ENCODE data around the gene INTS13.
A peak's percentile ranks its signal among the peaks of the same experiment; 100 is the strongest.
"Not testable (repeated sequence)": the region's sequence is repeated elsewhere in the genome, so short reads cannot be mapped to it uniquely, and the experiment has no call there.

Gene INTS13

DNA sequence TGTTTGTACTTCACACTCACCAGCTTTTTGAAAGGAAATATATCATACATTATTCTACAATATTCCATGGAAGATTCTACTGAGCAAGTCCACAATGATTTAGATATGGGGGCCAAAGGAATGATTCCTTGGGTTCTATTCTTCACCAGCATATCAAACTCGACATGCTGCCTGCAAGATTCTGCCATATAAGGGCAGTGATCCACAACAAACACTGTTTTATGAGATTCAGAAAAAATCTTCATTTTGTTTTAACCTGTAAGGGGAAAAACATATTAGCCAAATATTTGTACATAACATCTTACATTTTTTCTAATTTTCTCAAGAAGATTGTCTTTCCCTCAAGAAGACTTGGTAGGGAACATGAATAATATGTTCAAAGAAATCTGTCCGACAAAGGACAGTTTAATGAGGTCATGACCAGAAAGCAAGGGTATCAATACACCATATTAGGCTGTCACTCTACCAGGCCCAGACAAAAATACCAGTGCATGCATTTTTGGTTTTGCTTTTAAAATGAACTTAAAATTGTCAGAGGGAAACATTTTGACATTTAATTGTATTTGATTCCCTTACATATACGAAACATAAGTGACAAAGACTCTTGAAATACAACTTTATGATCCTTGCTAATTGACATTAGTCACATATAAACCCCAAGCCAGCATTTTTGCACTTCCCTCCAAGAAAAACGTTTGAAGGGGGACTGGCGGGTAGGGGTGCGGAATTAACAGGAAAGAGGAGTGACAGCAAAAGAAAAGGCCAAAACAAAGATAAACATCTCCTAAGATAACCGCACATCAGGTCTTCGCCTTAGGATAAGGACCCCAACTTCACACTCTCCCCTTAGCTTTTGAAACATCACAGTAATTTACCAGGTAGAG is 980 bp downstream of the INTS13 start:
- DNase-seq (ENCODE audit: low spot score): no peak

DNA sequence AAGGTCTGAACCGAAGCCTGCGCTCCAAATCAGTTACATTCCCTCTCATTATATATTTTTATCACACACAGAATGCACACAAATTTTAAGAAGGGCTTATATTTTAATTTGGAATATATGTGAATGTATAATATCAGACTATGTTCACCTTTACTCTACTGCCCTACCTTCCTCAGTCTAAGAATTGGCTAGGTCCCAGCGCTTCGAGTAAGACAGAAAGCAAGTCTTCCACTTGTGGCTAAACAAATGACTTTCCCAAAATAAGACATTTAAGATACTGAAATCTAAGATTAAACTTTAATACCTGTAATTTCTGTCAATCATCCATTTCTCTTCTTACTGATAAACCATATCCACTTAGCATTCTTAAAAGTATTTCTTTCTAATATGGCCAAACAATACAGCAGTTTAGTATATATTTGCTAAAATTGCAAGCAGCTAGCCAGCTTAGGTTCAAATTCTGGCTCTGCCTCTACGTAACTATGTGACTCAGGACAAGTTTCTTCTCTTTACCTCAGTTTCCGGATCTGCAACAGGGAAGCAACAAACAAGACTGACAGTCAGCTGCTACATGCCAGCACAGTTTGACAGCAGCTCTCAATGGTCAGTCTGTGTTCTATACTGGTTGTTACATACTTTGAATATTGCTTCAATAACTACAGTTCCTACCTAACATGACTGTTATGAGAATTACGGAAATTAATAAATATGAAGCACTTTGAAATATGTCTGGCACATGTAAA is 2.0 kb downstream of the INTS13 start:
- no peak for DNase-seq (ENCODE audit: low spot score)

DNA sequence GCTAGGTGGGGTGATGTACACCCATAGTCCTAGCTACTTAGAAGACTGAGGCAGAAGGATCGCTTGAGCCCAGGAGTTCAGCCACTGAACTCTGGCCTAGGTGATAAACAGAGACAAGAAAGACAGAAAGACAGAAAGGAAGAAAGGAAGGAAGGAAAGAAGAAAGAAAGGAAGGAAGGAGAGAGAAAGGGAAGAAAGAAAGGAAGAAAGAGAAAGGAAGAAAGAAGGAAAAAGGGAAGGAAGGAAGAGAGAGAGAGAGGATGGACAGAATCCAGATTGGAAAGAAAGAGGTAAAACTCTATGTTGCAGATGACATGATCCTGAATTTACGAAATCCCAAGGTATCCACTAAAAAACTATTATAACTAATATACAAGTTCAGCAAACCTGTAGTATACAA is 8.2 kb downstream of the INTS13 start:
- DNase-seq (ENCODE audit: low spot score): no peak

DNA sequence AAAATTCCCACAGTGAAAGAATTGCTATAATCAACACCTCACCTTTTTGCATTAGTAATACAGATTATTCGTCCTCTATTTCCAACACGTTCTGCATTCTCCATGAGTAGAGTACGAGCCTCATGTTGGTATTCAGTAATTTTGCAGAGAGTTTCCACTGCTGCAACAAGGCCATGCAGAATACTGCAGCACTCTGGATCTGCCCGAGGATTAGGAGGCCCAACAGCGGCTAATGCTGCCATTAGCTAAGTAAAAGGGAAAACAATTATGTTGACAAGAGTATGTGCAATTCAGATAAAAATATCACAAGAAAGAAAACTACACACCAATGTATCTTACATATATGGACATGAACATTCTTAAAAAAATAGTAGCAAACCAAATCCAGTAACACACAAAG is 9.1 kb downstream of the INTS13 start:
- no peak for DNase-seq (ENCODE audit: low spot score)

DNA sequence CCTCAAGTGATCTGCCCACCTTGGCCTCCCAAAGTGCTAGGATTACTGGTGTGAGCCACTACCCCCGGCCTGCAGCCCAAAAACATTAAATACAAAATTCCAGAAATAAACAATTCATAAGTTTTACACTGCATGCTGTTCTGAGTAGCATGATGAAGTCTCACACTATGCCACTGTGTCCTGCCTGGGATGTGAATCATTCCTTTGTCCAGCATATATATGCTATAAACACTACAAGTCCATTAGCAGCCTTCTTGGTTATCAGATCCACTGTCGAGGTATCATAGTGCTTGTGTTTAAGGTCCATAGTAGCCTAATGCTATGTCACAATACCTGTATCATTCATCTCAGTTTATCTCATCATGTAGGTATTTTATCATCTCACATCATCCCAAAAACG is 15.9 kb downstream of the INTS13 start:
- no peak for DNase-seq (ENCODE audit: low spot score)

DNA sequence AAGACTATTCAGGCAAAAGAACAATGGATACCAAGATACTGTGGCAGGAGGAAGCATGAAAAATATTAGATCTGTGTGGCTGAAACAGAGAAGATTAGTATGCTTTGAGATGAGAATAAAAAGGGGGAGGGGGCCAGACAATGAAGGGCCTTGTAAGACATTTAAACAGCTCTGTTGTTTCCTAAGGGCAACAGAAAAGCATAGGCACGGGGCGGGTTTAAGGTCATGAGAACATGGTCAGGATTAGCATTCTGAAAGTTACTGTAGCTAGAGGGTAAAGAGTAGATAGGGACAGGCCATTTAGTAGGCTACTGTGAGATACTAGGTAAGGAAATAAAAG is 18.6 kb downstream of the INTS13 start:
- DNase-seq (ENCODE audit: low spot score): no peak

DNA sequence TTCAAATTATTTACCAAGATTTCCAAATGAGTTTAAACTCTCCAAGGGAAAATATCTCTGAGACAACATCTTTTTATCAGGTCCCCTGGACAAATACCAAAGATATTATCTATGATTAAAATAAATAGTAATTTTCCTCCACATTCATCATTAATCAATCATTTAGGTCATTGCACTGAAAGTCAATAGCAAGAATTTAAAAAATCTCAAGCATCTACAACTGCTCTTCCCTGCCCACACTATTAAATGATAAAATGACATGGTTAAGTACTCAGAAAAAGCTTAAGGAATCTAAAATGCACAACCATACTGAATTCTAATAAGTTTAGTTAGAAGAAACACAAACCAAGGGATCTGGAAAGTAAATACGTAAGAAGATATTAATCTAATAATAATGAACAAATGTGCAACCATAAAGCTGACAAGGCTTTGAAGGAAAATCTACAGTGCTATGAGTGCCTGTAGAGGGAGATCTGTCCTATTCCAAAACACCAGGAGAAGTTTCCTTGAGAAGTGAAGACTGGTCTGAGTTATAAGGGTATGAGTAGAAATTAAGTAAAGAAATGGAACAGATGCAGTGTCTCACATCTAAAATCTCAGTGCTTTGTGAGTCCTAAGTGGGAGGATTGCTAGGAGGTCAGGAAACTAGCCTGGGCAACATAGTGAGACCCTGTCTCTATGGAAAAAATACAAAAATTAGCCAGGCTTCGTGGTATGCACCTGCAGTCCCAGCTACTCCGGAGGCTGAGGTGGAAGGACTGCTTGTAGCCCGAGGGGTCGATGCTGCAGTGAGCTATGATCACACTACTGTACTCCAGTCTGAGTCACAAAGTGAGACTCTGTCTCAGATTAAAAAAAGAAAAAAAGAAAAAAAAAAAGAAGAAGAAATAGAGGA is 19.2 kb downstream of the INTS13 start:
- DNase-seq (ENCODE audit: low spot score): no peak

DNA sequence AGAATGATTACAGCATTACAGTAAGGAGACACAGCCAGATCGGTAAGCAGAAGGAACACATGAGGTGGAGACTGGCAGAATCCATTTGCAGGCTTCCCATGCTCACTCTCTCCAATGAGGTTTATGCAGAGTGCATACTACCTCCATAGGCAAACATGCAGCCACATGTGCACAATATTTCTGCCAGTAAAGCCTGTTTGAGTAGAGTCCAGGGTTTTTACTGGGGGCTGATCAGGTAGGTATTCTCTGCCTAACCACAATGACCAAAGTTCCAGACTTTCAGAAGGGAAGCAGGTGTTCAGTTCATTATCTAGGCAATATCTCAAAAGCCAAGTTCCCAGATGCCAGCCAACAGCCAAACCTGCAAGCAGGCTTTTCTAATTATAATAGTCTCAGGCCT is 31.1 kb downstream of the INTS13 start:
- DNase-seq (ENCODE audit: low spot score): no peak

DNA sequence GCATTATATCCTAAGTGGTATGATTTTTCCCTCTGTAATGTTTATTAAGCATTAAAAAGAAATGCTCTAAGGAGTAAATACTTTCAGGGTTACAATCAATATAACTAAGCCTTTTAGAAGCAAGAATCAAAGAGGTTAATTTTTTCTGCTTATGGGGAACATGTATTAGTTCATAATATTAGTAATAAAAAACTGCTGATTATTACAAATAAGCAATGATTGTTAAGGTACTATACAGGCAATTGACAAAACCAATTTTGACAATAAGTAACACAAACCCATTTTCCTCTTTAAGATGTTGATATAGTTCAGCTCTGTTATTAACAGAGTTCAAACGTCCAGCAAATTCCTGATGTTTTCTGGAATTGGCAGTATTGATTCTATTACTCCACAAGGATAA is 31.8 kb downstream of the INTS13 start:
- no peak for DNase-seq (ENCODE audit: low spot score)

DNA sequence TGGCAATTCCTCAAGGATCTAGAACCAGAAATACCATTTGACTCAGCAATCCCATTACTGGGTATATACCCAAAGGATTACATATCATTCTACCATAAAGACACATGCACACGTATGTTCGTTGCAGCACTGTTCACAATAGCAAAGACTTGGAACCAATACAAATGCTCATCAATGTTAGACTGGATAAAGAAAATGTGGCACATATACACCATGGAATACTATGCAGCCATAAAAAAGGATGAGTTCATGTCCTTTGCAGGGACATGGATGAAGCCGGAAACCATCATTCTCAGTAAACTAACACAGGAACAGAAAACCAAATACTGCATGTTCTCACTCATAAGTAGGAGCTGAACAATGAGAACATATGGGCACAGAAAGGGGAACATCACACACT is 34.4 kb downstream of the INTS13 start:
- not testable (repeated sequence) for DNase-seq (ENCODE audit: low spot score)

DNA sequence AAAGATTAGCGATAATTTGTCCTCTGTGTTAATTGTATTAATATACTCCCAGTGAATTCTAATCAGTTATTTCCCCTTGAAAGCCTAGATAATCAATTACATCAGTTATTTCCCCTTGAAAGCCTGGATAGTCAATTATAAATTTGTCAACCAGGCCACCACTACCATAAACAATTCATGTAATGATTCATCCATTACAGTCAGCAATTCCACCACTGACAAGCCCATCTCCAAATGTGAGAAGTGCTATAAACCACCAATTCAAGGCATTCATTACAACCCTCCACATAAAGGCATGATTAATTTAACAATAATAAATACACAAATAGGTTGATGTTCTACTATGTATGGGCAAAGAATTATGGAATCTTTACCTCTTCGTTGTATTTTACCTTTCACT is 40.9 kb downstream of the INTS13 start:
- no peak for DNase-seq (ENCODE audit: low spot score)

DNA sequence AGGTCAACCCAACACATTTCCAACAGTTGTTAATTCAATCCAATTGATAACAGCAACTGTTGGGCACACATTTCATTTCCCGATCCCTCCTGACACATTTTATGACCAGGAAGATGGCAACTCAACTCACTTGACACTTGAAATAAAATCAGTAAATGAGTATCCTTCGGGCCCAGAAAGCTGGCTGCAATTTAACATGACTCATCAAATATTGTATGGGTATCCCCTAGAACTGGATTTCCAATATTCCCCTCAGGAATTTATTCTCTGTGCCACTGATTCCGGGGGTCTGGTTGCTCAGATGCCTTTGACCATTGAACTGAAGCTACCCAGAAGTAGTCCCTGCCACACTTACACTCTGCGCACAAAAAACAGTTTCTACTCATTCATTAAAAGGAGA is 42.1 kb downstream of the INTS13 start:
- DNase-seq (ENCODE audit: low spot score): no peak

DNA sequence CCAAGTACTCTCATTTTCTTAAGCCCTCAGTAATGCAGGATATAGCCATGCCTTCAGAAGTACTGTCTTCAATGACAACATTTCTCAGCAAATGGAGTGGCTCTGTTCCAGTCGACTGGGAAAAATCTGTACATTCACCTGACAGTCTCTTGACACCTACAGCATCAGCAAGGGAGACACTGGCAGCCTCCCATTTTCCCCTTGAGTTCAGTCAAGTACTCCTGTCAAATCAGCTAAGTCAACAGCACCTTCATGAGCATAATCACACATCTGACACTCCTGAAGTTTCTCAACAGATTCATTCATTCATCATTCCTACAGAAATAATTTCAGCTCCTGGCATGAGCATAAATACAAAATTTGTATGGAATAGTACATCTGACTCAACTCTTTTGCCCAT is 46.1 kb downstream of the INTS13 start:
- DNase-seq (ENCODE audit: low spot score): no peak

DNA sequence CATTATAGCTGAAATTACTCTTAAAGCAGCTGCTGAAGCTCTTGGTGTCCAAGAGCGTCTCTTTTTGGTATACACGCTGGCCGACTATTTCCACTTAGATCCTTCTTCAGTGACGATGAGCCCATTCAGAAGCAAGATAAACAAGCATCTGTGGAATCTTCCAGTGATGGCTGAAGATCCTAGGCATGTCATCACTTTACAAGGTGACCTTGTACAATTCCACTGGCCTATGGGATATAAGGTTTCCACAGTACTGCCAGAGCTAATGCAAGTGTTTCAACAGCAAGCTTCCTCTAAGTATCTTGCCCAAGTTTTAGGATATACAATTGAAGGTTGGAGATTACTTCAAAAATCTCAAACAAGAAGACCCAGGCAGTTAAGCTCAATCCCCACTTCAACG is 47.0 kb downstream of the INTS13 start:
- no peak for DNase-seq (ENCODE audit: low spot score)

DNA sequence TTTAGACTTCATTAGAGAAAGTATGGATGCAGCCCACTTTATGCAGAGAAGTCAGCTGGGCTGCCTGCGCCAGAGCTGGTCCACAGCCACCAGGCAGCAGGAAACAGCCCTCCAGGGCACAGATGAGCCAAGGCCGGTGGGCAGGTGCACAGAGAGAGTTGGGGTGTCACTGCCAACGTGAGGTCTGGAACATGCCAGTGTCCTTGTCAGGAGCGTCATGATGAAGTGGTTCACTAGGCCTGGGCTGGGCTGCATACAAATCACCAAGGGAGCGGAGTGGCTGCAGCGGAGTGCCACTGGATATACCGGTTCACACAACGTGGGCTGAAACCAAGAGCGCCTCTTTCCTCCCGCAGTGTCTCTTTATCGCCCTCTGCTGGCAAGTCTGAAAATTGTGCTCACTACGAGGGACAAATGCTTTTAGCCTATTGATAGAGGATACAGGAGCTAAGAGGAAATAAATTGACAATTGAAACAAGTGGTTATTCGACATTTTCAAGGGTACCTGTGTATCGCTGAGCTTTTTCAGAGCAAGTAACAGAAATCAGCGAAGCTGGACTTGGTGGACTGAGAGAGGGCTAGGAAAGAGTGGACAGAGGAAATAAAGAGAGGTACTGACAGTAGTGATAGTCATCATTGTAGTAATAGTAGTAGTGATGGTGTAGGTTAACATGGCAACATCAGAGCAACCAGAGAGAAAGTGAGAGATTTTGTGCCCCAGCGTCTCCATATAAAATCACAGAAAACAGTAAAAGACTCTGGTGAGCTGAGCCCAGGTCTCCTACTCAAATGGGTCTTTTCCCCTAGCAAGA is 52.8 kb downstream of the INTS13 start:
- peak; percentile 89 for DNase-seq (ENCODE audit: low spot score)

DNA sequence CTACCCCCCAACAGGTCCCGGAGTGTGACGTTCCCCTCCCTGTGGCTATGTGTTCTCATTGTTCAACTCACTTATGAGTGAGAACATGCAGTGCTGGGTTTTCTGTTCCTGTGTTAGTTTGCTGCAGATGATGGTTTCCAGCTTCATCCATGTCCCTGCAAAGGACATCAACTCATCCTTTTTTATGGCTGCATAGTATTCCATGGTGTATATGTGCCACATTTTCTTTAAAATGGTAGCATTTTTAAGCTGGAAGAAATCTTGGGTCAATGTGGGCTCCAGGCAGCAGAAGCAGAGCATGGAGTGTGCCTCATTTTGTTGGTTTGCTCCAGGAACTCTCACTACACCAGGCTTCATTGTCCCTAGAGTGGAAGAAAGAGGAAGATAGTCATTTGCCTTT is 57.2 kb downstream of the INTS13 start:
- DNase-seq (ENCODE audit: low spot score): no peak

DNA sequence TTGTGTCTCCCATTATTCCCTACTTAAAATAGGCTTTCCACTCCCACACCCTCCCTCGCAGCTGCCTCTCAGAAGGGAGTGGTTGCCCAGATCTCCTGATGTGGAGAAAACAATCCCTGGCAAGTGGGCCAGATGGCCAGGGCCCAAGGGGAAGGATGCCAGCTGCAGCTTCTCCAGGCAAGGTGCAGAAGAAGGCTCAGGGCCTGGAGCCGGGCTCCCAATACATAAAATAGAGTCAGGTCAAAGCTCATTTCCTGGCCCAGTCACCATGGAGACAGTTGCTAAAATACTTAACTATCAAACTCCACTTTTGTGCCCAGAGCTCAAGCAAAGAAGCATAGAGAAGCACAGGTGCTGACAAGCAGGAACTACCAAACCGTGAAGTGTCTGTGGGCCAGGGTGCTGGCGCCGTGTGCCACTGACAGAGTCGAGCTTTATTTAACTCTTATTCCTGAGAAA is 59.1 kb downstream of the INTS13 start:
- DNase-seq (ENCODE audit: low spot score): peak; percentile 40

DNA sequence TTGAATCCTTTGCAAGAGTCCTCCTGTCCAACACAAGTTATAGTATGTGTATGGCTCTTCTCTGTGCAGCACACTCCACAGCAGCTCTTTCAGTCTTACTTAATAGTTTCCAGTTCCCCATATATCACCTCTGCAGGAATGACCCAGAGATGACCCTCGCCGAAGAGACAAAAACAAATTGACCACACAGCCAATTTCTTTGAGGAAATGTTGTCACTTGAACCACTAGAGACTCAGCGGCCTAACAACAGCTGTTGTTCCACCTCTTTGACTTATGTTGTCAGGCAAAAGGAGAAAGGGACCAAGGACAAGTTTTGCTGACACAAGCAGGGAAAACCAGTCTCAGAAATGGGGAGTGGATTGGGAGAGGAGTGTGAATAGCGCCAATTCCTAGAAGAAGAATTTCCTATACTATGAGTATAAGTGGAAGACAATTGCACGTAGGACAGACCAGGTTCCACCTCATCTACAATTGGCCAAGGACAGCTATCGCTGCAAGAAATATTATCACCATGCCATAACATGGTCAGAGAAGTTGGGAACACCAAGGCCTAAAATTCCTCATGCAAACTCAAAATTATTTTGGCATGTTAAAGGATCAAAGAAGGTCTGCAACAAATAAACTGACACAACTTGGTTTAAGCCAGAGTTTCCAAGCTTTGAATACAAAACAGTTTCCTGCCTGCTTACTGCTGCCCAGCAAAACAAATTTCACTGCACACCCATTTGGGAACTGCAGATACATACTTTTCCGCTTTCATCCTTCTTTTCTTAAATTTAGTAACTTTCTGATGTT is 63.1 kb downstream of the INTS13 start:
- no peak for DNase-seq (ENCODE audit: low spot score)

DNA sequence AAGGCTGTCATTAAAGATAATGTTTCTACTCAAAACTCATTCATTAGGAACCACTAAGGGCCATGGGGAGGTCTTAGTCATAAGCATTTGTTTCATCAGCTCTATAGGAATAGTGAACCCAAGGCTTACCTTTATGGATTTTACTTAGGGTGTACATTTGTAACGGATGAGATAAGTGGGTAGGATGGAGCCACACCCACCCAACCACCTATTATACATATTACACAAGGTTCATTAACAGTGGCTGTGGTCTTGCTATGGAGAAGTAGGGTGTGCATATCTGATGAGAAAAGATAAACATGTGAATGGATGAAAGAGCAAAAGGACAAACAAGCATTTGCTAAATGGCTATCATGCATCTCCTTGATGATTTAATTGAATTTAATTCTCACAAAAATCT is 65.2 kb downstream of the INTS13 start:
- DNase-seq (ENCODE audit: low spot score): no peak

DNA sequence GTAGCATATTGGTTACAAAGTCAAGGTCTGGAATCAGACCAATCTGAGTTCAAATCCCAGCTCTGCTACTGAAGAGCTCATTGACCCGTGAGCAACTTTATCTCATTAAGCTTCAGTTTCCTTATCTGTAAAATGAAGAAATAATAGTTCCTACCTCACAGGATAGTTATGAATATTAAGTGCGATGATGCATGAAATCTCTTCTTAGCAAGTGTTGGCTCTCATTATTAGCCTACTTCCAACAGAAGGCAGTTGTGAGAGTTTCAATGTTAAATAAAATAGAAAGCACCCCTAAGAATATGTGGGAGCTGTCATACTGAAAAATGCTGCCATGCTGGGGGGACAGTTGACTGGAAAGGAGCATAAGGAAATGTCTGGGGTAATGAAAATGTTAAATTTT is 65.8 kb downstream of the INTS13 start:
- DNase-seq (ENCODE audit: low spot score): no peak

Measured in AG20443 (cell line).